GM12872 (cell line): ENCODE results near the gene SOHLH1.
A peak's percentile ranks its signal among the peaks of the same experiment; 100 is the strongest.

Experiments used
- CTCF ChIP-seq: IDR thresholded peaks from 3 replicates; pipeline ENCODE4 v1.5.1; 2011; ENCODE audit warnings: low read depth, mild to moderate bottlenecking, low read length, moderate library complexity; ENCODE audit not compliant: insufficient read depth

The SOHLH1 gene

GRCh38 chr9:135707252-135708138 is 8.2 kb upstream of the SOHLH1 start:
- no peak for TF ChIP-seq CTCF

- TF ChIP-seq CTCF: no peak
Observed at GRCh38 chr9:135706288-135706687, 7.0 kb upstream of the SOHLH1 start.

GRCh38 chr9:135705376-135705775 is 6.1 kb upstream of the SOHLH1 start:
- TF ChIP-seq CTCF: no peak

- TF ChIP-seq CTCF: no peak
Observed at GRCh38 chr9:135704483-135704882, 5.2 kb upstream of the SOHLH1 start.

- no peak for TF ChIP-seq CTCF
Observed at GRCh38 chr9:135703726-135704125, 4.4 kb upstream of the SOHLH1 start.

- TF ChIP-seq CTCF: peak; percentile 75
Observed at GRCh38 chr9:135701959-135702721, 2.9 kb upstream of the SOHLH1 start, which contains the start of gene KCNT1. Gene KCNT1, plus strand, starts transcription at chr9:135702185. Its CDS starts 74 bp downstream, at chr9:135702259.

GRCh38 chr9:135701067-135701958 is 2.0 kb upstream of the SOHLH1 start:
- no peak for TF ChIP-seq CTCF
